ENCODE results near the gene CCDC13.

DNA sequence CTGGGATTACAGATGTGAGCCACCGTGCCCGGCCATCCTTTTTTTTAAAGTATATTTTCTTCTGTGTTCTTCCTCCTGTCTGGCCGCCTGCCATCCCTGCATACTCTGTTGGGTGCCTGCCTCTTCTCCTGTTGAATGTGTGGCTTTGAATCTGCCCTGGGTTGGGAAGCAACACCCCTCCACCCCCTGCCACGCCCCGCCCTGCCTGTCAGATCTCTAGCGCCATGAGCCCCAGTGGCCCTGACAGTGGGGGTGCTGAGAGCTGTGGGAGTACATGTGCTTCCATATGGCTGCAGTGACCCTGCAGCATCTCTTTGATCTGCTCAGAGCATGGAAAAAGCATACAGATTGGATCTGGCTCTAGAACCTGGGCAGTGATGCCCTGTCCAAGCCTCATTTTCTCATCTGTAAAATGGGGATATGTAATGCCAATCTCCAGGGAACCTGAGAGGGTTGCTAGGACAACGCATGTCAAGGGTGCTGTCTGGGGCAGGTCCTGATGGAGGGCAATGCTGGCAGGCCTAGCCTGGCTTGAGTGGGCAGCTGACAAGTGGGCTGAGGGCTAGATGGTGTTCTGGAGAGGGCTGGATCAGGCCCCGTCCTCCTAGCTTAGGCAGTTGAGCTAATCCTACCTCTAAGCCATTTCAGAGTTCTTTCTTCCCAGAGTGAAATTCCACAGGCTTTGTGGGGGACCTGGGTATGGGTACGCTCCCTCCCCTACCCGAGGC is 23.9 kb downstream of the CCDC13 start:
- TF ChIP-seq, protein P1, sequence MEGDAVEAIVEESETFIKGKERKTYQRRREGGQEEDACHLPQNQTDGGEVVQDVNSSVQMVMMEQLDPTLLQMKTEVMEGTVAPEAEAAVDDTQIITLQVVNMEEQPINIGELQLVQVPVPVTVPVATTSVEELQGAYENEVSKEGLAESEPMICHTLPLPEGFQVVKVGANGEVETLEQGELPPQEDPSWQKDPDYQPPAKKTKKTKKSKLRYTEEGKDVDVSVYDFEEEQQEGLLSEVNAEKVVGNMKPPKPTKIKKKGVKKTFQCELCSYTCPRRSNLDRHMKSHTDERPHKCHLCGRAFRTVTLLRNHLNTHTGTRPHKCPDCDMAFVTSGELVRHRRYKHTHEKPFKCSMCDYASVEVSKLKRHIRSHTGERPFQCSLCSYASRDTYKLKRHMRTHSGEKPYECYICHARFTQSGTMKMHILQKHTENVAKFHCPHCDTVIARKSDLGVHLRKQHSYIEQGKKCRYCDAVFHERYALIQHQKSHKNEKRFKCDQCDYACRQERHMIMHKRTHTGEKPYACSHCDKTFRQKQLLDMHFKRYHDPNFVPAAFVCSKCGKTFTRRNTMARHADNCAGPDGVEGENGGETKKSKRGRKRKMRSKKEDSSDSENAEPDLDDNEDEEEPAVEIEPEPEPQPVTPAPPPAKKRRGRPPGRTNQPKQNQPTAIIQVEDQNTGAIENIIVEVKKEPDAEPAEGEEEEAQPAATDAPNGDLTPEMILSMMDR (IDR thresholded peaks at IDR 0.05; ENCODE audit: extremely low read depth in 1 of 2, insufficient read depth in 1 of 2, low read depth in 1 of 2, low read length in 2 of 2), result no peak
- TF ChIP-seq JUN (IDR thresholded peaks at IDR 0.05; ENCODE audit: borderline replicate concordance, insufficient read depth, insufficient read length, low read depth) (no peak), POLR2A (IDR thresholded peaks at IDR 0.05; ENCODE audit: low read depth, low read length) (no peak)

Measured in endothelial cell of umbilical vein (primary cell).